Neuronal stem cell (in vitro differentiated cells): ENCODE data around the gene TMEM242.

Source experiments
- DNase-seq: peaks from one replicate; pipeline ENCODE4 v3.0.0-alpha.2; 2013; ENCODE audit warnings: low spot score
- H2AFZ ChIP-seq: one replicate; pipeline ENCODE4 v1.6.1; 2013; ENCODE audit warnings: mild to moderate bottlenecking, low read length, inconsistent platforms
- H2AK5ac ChIP-seq: 2 replicates; pipeline ENCODE4 v1.6.1; 2013; ENCODE audit warnings: low read depth, mild to moderate bottlenecking, inconsistent platforms, low read length, moderate library complexity, mixed read lengths
- H2BK120ac ChIP-seq: 2 replicates; pipeline ENCODE4 v1.6.1; 2013; ENCODE audit warnings: low read depth, mild to moderate bottlenecking, inconsistent platforms, low read length, moderate library complexity, mixed read lengths
- H2BK12ac ChIP-seq: one replicate; pipeline ENCODE4 v1.6.1; 2013; ENCODE audit warnings: low read length, inconsistent platforms
- H2BK15ac ChIP-seq: 2 replicates; pipeline ENCODE4 v1.6.1; 2013; ENCODE audit warnings: mild to moderate bottlenecking, low read length, inconsistent platforms, mixed read lengths
- H2BK5ac ChIP-seq: one replicate; pipeline ENCODE4 v1.6.1; 2013; ENCODE audit warnings: inconsistent platforms, mild to moderate bottlenecking, low read length, moderate library complexity
- H3K14ac ChIP-seq: one replicate; pipeline ENCODE4 v1.6.1; 2013; ENCODE audit warnings: low read length, inconsistent platforms
- H3K18ac ChIP-seq: 2 replicates; pipeline ENCODE4 v1.6.1; 2013; ENCODE audit warnings: low read length, inconsistent platforms
- H3K23ac ChIP-seq: 2 replicates; pipeline ENCODE4 v1.6.1; 2013; ENCODE audit warnings: low read depth, mild to moderate bottlenecking, mixed read lengths, low read length, inconsistent platforms; ENCODE audit not compliant: poor library complexity
- H3K27ac ChIP-seq: replicated peaks from 3 replicates; pipeline ENCODE4 v1.5.1; 2013; ENCODE audit warnings: low read length, inconsistent platforms
- H3K27me3 ChIP-seq, 3 experiments: 2 replicates each; pipeline ENCODE4 v1.6.1; 2013; ENCODE audit warnings: low read length in 3 of 3, mild to moderate bottlenecking in 2 of 3, inconsistent platforms in 1 of 3, low read depth in 1 of 3, mixed read lengths in 1 of 3, moderate library complexity in 1 of 3; ENCODE audit not compliant: control insufficient read depth in 3 of 3, insufficient read depth in 3 of 3
- H3K36me3 ChIP-seq, 2 donors: replicated peaks in 1 of 2; 2 replicates each; pipeline ENCODE4 v1.6.1; 2013; ENCODE audit warnings: low read length in 2 of 2; ENCODE audit not compliant: control insufficient read depth in 2 of 2, insufficient read depth in 2 of 2
- H3K4ac ChIP-seq: 2 replicates; pipeline ENCODE4 v1.6.1; 2013; ENCODE audit warnings: inconsistent platforms, mild to moderate bottlenecking, low read length, moderate library complexity
- H3K4me1 ChIP-seq, 2 donors: 1 replicate in 1 of 2; 2 replicates in 1 of 2; pipeline ENCODE4 v1.6.1; 2013; ENCODE audit warnings: low read length in 2 of 2, low read depth in 1 of 2; ENCODE audit not compliant: control insufficient read depth in 2 of 2, insufficient read depth in 1 of 2
- H3K4me2 ChIP-seq: one replicate; pipeline ENCODE4 v1.6.1; 2013; ENCODE audit warnings: mild to moderate bottlenecking, low read length, inconsistent platforms; ENCODE audit not compliant: insufficient read depth, poor library complexity, severe bottlenecking
- H3K4me3 ChIP-seq, 2 donors: 2 replicates each; pipeline ENCODE4 v1.5.1; 2013; ENCODE audit warnings: low read length in 2 of 2, mild to moderate bottlenecking in 2 of 2, inconsistent platforms in 1 of 2, moderate library complexity in 1 of 2
- H3K79me1 ChIP-seq: one replicate; pipeline ENCODE4 v1.6.1; 2013; ENCODE audit warnings: low read depth, mild to moderate bottlenecking, inconsistent platforms, low read length, moderate library complexity
- H3K9ac ChIP-seq: one replicate; pipeline ENCODE4 v1.6.1; 2013; ENCODE audit warnings: mild to moderate bottlenecking, low read depth, low read length, inconsistent platforms; ENCODE audit not compliant: poor library complexity
- H3K9me3 ChIP-seq, 2 donors: replicated peaks in 1 of 2; 2 replicates each; pipeline versions ENCODE3 to v1.6.1; 2013; ENCODE audit warnings: low read length in 2 of 2, mild to moderate bottlenecking in 2 of 2, inconsistent platforms in 1 of 2, low read depth in 1 of 2, mixed read lengths in 1 of 2, moderate library complexity in 1 of 2; ENCODE audit not compliant: control insufficient read depth in 2 of 2, insufficient read depth in 1 of 2
- H4K8ac ChIP-seq: one replicate; pipeline ENCODE4 v1.6.1; 2013; ENCODE audit warnings: low read depth, mild to moderate bottlenecking, inconsistent platforms, low read length, moderate library complexity
- H4K91ac ChIP-seq: one replicate; pipeline ENCODE4 v1.6.1; 2013; ENCODE audit warnings: low read length, low read depth, mild to moderate bottlenecking, inconsistent platforms; ENCODE audit not compliant: poor library complexity
- WGBS, 2 donors: extraction: QIAGEN DNeasy Blood & Tissue Kit; methylation state at CpG; one replicate each; pipeline ENCODE4 v1.1.7; 2013; ENCODE audit warnings: missing lambda C conversion rate in 2 of 2, mixed read lengths in 1 of 2; ENCODE audit not compliant: insufficient read length in 2 of 2, insufficient replicate concordance in 1 of 2; ENCODE audit errors: extremely low coverage in 2 of 2; 5-methylcytosine and 5-hydroxymethylcytosine counted together

Gene TMEM242

GRCh38 chr6:157288575-157288974 is 34.7 kb downstream of the TMEM242 start:
- no peak overlapping the region for H4K8ac ChIP-seq
- H3K27ac ChIP-seq = no peak overlapping the region
- H2BK12ac ChIP-seq = no peak overlapping the region
- H3K9ac ChIP-seq = no peak overlapping the region
- no peak overlapping the region for H4K91ac ChIP-seq
- H3K36me3 ChIP-seq = peaks cover 2 to 28% of the 10 kb centered on the region in 2 donors
- H2AK5ac ChIP-seq = no peak overlapping the region
- no peak overlapping the region for H2BK5ac ChIP-seq
- H3K9me3 ChIP-seq = no peaks in the 10 kb centered on the region
- H3K79me1 ChIP-seq = no peaks in the 10 kb centered on the region
- H3K18ac ChIP-seq = no peak overlapping the region
- H2BK120ac ChIP-seq = no peak overlapping the region
- no peak overlapping the region for H3K14ac ChIP-seq
- H3K4me1 ChIP-seq = peaks cover 0 to 12% of the 10 kb centered on the region in 2 donors
- H3K4ac ChIP-seq = no peak overlapping the region
- no peak overlapping the region for H2BK15ac ChIP-seq
- no peaks in the 10 kb centered on the region for H3K27me3 ChIP-seq
- DNase-seq = no peak
- WGBS, 2 donors = no CpG with 5 or more reads among the region's 9 CpGs
- H3K4me2 ChIP-seq = no peak overlapping the region
- no peak overlapping the region for H3K23ac ChIP-seq
- H3K4me3 ChIP-seq = no peak overlapping the region
- H2AFZ ChIP-seq = no peak overlapping the region

DNA sequence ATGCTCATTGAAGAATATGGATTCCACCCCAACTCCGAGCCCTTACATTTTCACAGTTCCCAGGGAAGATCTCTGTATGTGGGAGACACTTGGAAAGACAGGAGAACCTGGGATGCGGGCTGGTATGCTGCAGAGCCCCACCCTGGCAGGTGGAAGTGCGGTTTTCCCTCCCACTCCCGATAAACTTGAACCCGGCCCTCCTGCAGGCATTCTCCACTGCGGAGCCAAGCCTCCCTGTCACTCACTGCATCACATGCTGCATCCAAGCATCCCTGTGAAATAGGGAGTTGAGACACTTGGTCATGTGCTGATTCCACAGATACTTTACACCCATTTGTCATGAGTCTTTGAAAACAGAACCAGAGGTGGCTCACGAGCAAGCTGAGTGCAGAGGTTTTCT is 35.4 kb downstream of the TMEM242 start:
- Histone ChIP-seq H3K36me3 (peaks cover 2 to 24% of the 10 kb centered on the region in 2 donors), H2BK15ac (no peak overlapping the region), H3K18ac (no peak overlapping the region), H3K9ac (no peak overlapping the region), H3K9me3 (no peaks in the 10 kb centered on the region), H3K14ac (no peak overlapping the region), H4K91ac (no peak overlapping the region), H3K4me2 (no peak overlapping the region), H3K27ac (no peak overlapping the region), H2BK5ac (no peak overlapping the region), H3K79me1 (no peaks in the 10 kb centered on the region), H3K4ac (no peak overlapping the region), H3K4me3 (no peak overlapping the region), H2BK12ac (no peak overlapping the region), H3K4me1 (peaks cover 0 to 12% of the 10 kb centered on the region in 2 donors), H2AFZ (no peak overlapping the region), H3K27me3 (no peaks in the 10 kb centered on the region), H3K23ac (no peak overlapping the region), H4K8ac (no peak overlapping the region), H2BK120ac (no peak overlapping the region), H2AK5ac (no peak overlapping the region)
- no peak for DNase-seq
- WGBS, 2 donors = no CpG with 5 or more reads among the region's 7 CpGs

- no peak overlapping the region for H3K4me3 ChIP-seq
- no peak overlapping the region for H4K91ac ChIP-seq
- no peaks in the 10 kb centered on the region for H3K27me3 ChIP-seq
- H3K4ac ChIP-seq = no peak overlapping the region
- no peak overlapping the region for H2BK12ac ChIP-seq
- H3K79me1 ChIP-seq = no peaks in the 10 kb centered on the region
- no peak overlapping the region for H3K9ac ChIP-seq
- H3K18ac ChIP-seq = no peak overlapping the region
- H3K36me3 ChIP-seq = peaks cover 0 to 19% of the 10 kb centered on the region in 2 donors
- H2BK15ac ChIP-seq = no peak overlapping the region
- no peak overlapping the region for H3K27ac ChIP-seq
- H2AFZ ChIP-seq = no peak overlapping the region
- H4K8ac ChIP-seq = no peak overlapping the region
- no peak overlapping the region for H3K23ac ChIP-seq
- no peaks in the 10 kb centered on the region for H3K9me3 ChIP-seq
- H2BK120ac ChIP-seq = no peak overlapping the region
- no peak overlapping the region for H3K4me2 ChIP-seq
- no peak overlapping the region for H2AK5ac ChIP-seq
- peaks cover 0 to 12% of the 10 kb centered on the region in 2 donors for H3K4me1 ChIP-seq
- no CpG with 5 or more reads among the region's 10 CpGs for WGBS, 2 donors
- H2BK5ac ChIP-seq = no peak overlapping the region
- DNase-seq = no peak
- H3K14ac ChIP-seq = no peak overlapping the region
Measured at GRCh38 chr6:157287247-157287850, 36.0 kb downstream of the TMEM242 start.

DNA sequence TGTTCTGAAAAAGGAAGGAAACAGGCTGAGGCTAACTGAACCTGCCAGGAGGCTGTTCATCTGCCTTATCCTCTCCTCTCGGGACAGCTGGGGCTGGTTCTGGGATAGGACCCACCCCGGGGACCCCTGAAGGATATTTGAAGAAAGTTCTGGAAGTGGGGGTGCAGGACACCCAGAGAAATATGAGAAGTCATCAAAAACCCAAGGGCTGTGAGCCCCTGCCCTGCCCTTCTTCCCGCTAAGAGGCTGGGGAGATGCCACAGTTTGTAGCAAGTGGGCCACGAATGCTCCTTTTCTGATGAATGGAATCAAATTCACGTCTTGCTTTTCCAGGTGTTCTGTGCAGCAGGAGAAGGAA is 37.9 kb downstream of the TMEM242 start:
- H3K4me1 ChIP-seq = peaks cover 0 to 5% of the 10 kb centered on the region in 2 donors
- no CpG with 5 or more reads among the region's 5 CpGs for WGBS, 2 donors
- H2BK120ac ChIP-seq = no peak overlapping the region

More for the DNA sequence above, 37.9 kb downstream of the TMEM242 start:
- no peak overlapping the region for H4K91ac ChIP-seq
- H2BK5ac ChIP-seq = no peak overlapping the region
- H3K4me3 ChIP-seq = no peak overlapping the region
- no peak overlapping the region for H3K27ac ChIP-seq
- no peak overlapping the region for H3K23ac ChIP-seq
- DNase-seq = no peak
- no peak overlapping the region for H4K8ac ChIP-seq
- no peak overlapping the region for H2BK12ac ChIP-seq
- H3K9me3 ChIP-seq = no peaks in the 10 kb centered on the region
- H2AK5ac ChIP-seq = no peak overlapping the region
- no peak overlapping the region for H3K4ac ChIP-seq
- no peak overlapping the region for H2BK15ac ChIP-seq
- peaks cover 0 to 9% of the 10 kb centered on the region in 2 donors for H3K36me3 ChIP-seq
- H3K79me1 ChIP-seq = no peaks in the 10 kb centered on the region
- H3K4me2 ChIP-seq = no peak overlapping the region
- H3K14ac ChIP-seq = no peak overlapping the region
- H3K9ac ChIP-seq = no peak overlapping the region
- H3K27me3 ChIP-seq = no peaks in the 10 kb centered on the region
- no peak overlapping the region for H2AFZ ChIP-seq
- H3K18ac ChIP-seq = no peak overlapping the region
